Transverse colon (tissue), 4 donors: ENCODE data around the gene AKT1S1. TPM values are rescaled to one million over a fixed set of nuclear protein-coding genes. Genes with fewer than 3 reads are reported as not detected.

Source experiments
- DNase-seq: peaks from one replicate; pipeline ENCODE4 v3.0.0-alpha.2; 2019
- H3K27ac ChIP-seq, 4 donors: fragments of 200-600 bp; sonication (generic); 2 replicates each; pipeline ENCODE4 v1.5.1; 2016 to 2018; ENCODE audit warnings: inconsistent platforms in 4 of 4
- H3K27me3 ChIP-seq: fragments of 200-600 bp; sonication (generic); 2 replicates; pipeline ENCODE4 v1.5.1; 2017; ENCODE audit warnings: inconsistent platforms
- H3K36me3 ChIP-seq, 4 donors: fragments of 200-600 bp; sonication (generic); 2 replicates each; pipeline ENCODE4 v1.5.1; 2017 to 2019; ENCODE audit warnings: inconsistent platforms in 4 of 4
- H3K4me1 ChIP-seq, 4 donors: fragments of 200-600 bp; sonication (generic); 2 replicates each; pipeline ENCODE4 v1.5.1; 2017 to 2020; ENCODE audit warnings: inconsistent platforms in 4 of 4
- H3K4me3 ChIP-seq, 4 donors: fragments of 200-600 bp; sonication (generic); 1 replicate in 1 of 4; 2 replicates in 3 of 4; pipeline versions ENCODE4 v1.5.1 to v1.6.1; 2017 to 2019; ENCODE audit warnings: inconsistent platforms in 4 of 4
- H3K9me3 ChIP-seq, 2 donors: fragments of 200-600 bp; sonication (generic); 2 replicates each; pipeline ENCODE4 v1.5.1; 2017 to 2019; ENCODE audit warnings: inconsistent platforms in 2 of 2
- CTCF ChIP-seq, 5 experiments: fragments of 200-600 bp in 3 of 5; fragments of 450-650 bp in 2 of 5; sonication (generic) in 3 of 5; IDR thresholded peaks; 1 replicate in 2 of 5; 2 replicates in 3 of 5; pipeline ENCODE4 v1.5.1; 2016 to 2017; ENCODE audit warnings: antibody characterized with exemption in 5 of 5, inconsistent platforms in 3 of 5, mild to moderate bottlenecking in 2 of 5, moderate library complexity in 1 of 5
- EP300 ChIP-seq: sonication (generic); formaldehyde crosslinking; IDR thresholded peaks from one replicate; pipeline ENCODE4 v1.6.1; 2017; ENCODE audit warnings: antibody characterized with exemption, low read depth
- POLR2A ChIP-seq: fragments of 450-650 bp; IDR thresholded peaks from one replicate; pipeline ENCODE4 v1.6.1; 2016; ENCODE audit warnings: antibody characterized with exemption, mild to moderate bottlenecking, moderate library complexity
- POLR2AphosphoS5 ChIP-seq, 3 donors: sonication (generic); formaldehyde crosslinking; IDR thresholded peaks; one replicate each; pipeline ENCODE4 v1.6.1; 2016; ENCODE audit warnings: antibody characterized with exemption in 3 of 3
- WGBS, 2 donors: methylation state at CpG; one replicate each; pipeline ENCODE4 v1.1.5; 2018; ENCODE audit warnings: low coverage in 1 of 2; 5-methylcytosine and 5-hydroxymethylcytosine counted together
- in situ Hi-C, 4 donors: fragments of 200-750 bp; cut with MboI; loops; one replicate each; pipeline versions ENCODE4 v1.15.0 to v1.15.1; 2017; ENCODE audit warnings: low sequenced_read_pairs in 3 of 4, low pct_ligation_motif_present in 1 of 4, low pct_unique_long_range_greater_than_20kb in 1 of 4
- intact Hi-C: fragments of 100-400 bp; cut with DNase I; formaldehyde crosslinking; loops from one replicate; pipeline ENCODE4 v1.15.1; 2023; ENCODE audit warnings: low total_unique reads
- total RNA-seq, 4 donors: library from RNA; depleted of rRNA; stranded (reverse); fragments of >200 nt; gene quantifications; one replicate each; pipeline ENCODE4 v1.1.0, GENCODE V29; 2016

AKT1S1 gene
- total RNA-seq, 4 donors from 2014 or later: 15.3 to 29.7 (median 22.7) TPM

DNA sequence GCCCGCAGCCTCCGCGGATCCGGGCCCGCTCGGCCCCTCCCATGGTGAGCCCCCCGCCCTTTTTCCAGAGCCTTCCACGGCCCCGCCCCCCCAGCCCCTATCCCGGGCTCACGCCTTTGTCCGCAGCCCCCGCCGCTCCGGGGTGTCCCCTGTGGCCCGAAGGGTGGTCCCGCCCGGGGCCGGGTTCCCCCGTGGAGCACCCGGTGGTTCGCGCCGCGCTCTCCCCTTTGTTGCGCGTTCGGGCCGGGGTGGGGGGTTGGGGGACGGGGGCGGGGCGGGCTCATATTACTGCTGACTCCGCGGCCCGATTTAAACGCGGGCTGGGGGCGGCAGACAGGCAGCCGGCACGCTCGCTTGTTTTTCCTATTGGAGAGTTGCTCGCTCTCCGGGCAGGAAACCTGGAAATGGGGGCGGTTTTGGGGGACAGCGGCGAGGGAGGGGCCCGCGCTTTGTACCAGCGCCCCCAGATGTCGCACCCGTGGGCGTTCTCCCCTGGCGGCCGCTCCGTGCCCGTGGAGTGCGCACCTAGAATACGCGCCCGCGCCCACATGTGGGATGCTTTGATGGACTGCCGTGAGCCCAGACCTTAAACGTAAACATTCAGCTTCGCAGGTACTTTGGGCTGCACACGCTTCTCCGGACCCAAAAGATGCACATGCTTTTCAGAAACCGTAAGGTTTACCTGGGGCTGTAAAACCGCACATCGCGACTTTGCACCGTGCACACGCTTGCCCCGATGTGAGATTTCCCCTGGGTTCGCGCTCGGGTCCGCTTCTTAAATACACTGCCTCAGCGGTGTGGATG, 25.5 kb downstream of the AKT1S1 start:
- no peaks in the 10 kb centered on the region for H3K9me3 ChIP-seq
- intact Hi-C loops (loop anchor here (5.0 kb wide), 1 partner anchor 34 kb away; the partner anchor contains the start of gene MED25), in situ Hi-C loops (loop anchor here in 1 of 4 donors (25.0 kb wide), 1 partner anchor 364 kb away; the partner anchor contains the start of genes RPL13A and RPS11)
- 3% methylated on average over 56 of the region's 78 CpGs; no CpG with 5 or more reads in 1 of the 2 donors for WGBS, 2 donors
- no peaks in the 10 kb centered on the region for H3K36me3 ChIP-seq
- no peak for DNase-seq
- TF ChIP-seq EP300 (no peak), POLR2AphosphoS5 (IDR thresholded peaks at IDR 0.05) (no peak), CTCF (IDR thresholded peaks at IDR 0.05) (no peak), POLR2A (no peak)
- peak overlapping the region; percentile 62 to 98 (median 87) for H3K4me3 ChIP-seq
- no peaks in the 10 kb centered on the region for H3K27me3 ChIP-seq
- H3K27ac ChIP-seq: peak overlapping the region; percentile 97 to 100 (median 99)
- peaks cover 15 to 30% (median 22%) of the 10 kb centered on the region in 4 donors for H3K4me1 ChIP-seq

GRCh38 chr19:49850487-49851342, 26.4 kb downstream of the AKT1S1 start, which contains the start of gene PTOV1:
Gene PTOV1 (plus strand): TSS chr19:49851159.
- in situ Hi-C loops: loop anchor here in 1 of 4 donors (25.0 kb wide), 1 partner anchor 363 kb away; the partner anchor contains the start of genes RPL13A and RPS11
- DNase-seq: peak; percentile 94
- Histone ChIP-seq H3K9me3 (no peaks in the 10 kb centered on the region), H3K27ac (peak within 1 kb of the TSS; percentile 97 to 100 (median 99)), H3K27me3 (no peaks in the 10 kb centered on the region), H3K4me3 (peak within 1 kb of the TSS; percentile 62 to 98 (median 87)), H3K36me3 (no peaks in the 10 kb centered on the region), H3K4me1 (peaks cover 15 to 30% (median 22%) of the 10 kb centered on the region in 4 donors)
- 0 to 3% methylated on average over 12 to 59 of the region's 98 CpGs for WGBS, 2 donors
- TF ChIP-seq POLR2AphosphoS5 (IDR thresholded peaks at IDR 0.05): peak; percentile 71 to 94 (median 90)
- TF ChIP-seq POLR2A: peak; percentile 82
- no peak for TF ChIP-seq CTCF (IDR thresholded peaks at IDR 0.05)
- intact Hi-C loops: loop anchor here (5.0 kb wide), 1 partner anchor 33 kb away; the partner anchor contains the start of gene MED25

DNA sequence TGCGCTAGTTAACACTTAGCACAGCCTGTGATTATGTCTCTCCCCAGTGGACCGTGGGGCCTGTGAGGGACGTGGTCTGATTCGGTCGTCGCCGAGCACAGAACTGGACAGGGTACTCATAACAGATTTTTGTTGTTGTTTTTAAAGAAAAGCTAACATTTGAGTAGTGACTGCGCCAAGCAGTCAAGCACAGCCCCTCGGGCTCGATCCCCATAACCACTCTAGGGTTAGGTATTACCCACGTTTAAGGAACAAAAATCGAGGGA, 27.0 kb downstream of the AKT1S1 start:
- TF ChIP-seq CTCF (IDR thresholded peaks at IDR 0.05) (no peak), EP300 (no peak), POLR2AphosphoS5 (IDR thresholded peaks at IDR 0.05) (no peak), POLR2A (no peak)
- peak overlapping the region in 3 of 4 donors; percentile 79 to 98 (median 95) for H3K4me3 ChIP-seq
- in situ Hi-C loops: loop anchor here in 1 of 4 donors (25.0 kb wide), 1 partner anchor 363 kb away; the partner anchor contains the start of genes RPL13A and RPS11
- no peaks in the 10 kb centered on the region for H3K27me3 ChIP-seq
- H3K36me3 ChIP-seq: no peaks in the 10 kb centered on the region
- WGBS, 2 donors: 47 to 56% methylated on average over 4 to 12 of the region's 12 CpGs
- DNase-seq: no peak
- H3K9me3 ChIP-seq: no peaks in the 10 kb centered on the region
- intact Hi-C loops: loop anchor here (5.0 kb wide), 1 partner anchor 33 kb away; the partner anchor contains the start of gene MED25
- H3K4me1 ChIP-seq: peaks cover 15 to 30% (median 22%) of the 10 kb centered on the region in 4 donors
- H3K27ac ChIP-seq: peak overlapping the region; percentile 97 to 100 (median 99)
